ENCODE data around the gene VEGFD. TPM values are rescaled to one million over a fixed set of nuclear protein-coding genes. Genes with fewer than 3 reads are reported as not detected.
A peak's percentile ranks its signal among the peaks of the same experiment; 100 is the strongest.

VEGFD gene
- total RNA-seq, 1 experiment from 2014 or later: 0.36 TPM

GRCh38 chrX:15336023-15336413, 48.2 kb downstream of the VEGFD start:
- no peaks in the 10 kb centered on the region for H3K4me1 ChIP-seq
- no peak for TF ChIP-seq CTCF (IDR thresholded peaks at IDR 0.05; ENCODE audit: insufficient read depth in 1 of 2, low read depth in 1 of 2, low read length in 1 of 2, severe bottlenecking in 1 of 2, unreplicated experiment in 1 of 2)
- H3K36me3 Mint-ChIP-seq (ENCODE audit: insufficient read depth, unreplicated experiment): peaks cover 7% of the 10 kb centered on the region
- no peaks in the 10 kb centered on the region for H3K27me3 ChIP-seq (replicated peaks; ENCODE audit: control insufficient read depth, insufficient read depth, low read length)
- H3K36me3 ChIP-seq (ENCODE audit: control insufficient read depth, insufficient read depth, low read length): no peaks in the 10 kb centered on the region
- peak overlapping the region; percentile 90 for H3K4me3 Mint-ChIP-seq (ENCODE audit: unreplicated experiment)
- intact Hi-C loops (cut with micrococcal nuclease; ENCODE audit: unreplicated experiment): no loop called here
- CTCF ChIA-PET: no interaction called here
- H3K4me1 Mint-ChIP-seq (ENCODE audit: low read depth, unreplicated experiment): no peaks in the 10 kb centered on the region
- POLR2A ChIA-PET: no interaction called here
- H3K27ac Mint-ChIP-seq (ENCODE audit: unreplicated experiment): peak overlapping the region; percentile 92
- peak in 1 of 2 experiments; percentile 17 for DNase-seq
- peaks cover 9% of the 10 kb centered on the region for H3K27me3 Mint-ChIP-seq (ENCODE audit: insufficient read depth, unreplicated experiment)
- no TSS peak for BruUV-seq (replicated peaks)
- peak overlapping the region; percentile 37 for H3K4me3 ChIP-seq (ENCODE audit: low read depth, low read length)
- no peaks in the 10 kb centered on the region for H3K9me3 Mint-ChIP-seq (ENCODE audit: unreplicated experiment)
- no peaks in the 10 kb centered on the region for H3K9me3 ChIP-seq

GRCh38 chrX:15335135-15336022, 48.8 kb downstream of the VEGFD start, which contains the start of gene PIGA:
Gene PIGA, minus strand, starts transcription at chrX:15335523. Its CDS starts 3,593 bp downstream, at chrX:15331930.
- CTCF ChIA-PET: no interaction called here
- intact Hi-C loops (cut with micrococcal nuclease; ENCODE audit: unreplicated experiment): no loop called here

GRCh38 chrX:15334561-15334960, 49.7 kb downstream of the VEGFD start:
- Histone ChIP-seq H3K4me1 (no peaks in the 10 kb centered on the region), H3K36me3 (ENCODE audit: control insufficient read depth, insufficient read depth, low read length) (no peaks in the 10 kb centered on the region), H3K9me3 (no peaks in the 10 kb centered on the region), H3K27me3 (replicated peaks; ENCODE audit: control insufficient read depth, insufficient read depth, low read length) (no peaks in the 10 kb centered on the region), H3K4me3 (ENCODE audit: low read depth, low read length) (peak overlapping the region; percentile 62)
- no peak for TF ChIP-seq CTCF (IDR thresholded peaks at IDR 0.05; ENCODE audit: insufficient read depth in 1 of 2, low read depth in 1 of 2, low read length in 1 of 2, severe bottlenecking in 1 of 2, unreplicated experiment in 1 of 2)
- POLR2A ChIA-PET: no interaction called here
- Mint-ChIP-seq H3K9me3 (ENCODE audit: unreplicated experiment) (no peaks in the 10 kb centered on the region), H3K27ac (ENCODE audit: unreplicated experiment) (peak overlapping the region; percentile 92), H3K4me3 (ENCODE audit: unreplicated experiment) (peak overlapping the region; percentile 90), H3K36me3 (ENCODE audit: insufficient read depth, unreplicated experiment) (peaks cover 7% of the 10 kb centered on the region), H3K4me1 (ENCODE audit: low read depth, unreplicated experiment) (no peaks in the 10 kb centered on the region), H3K27me3 (ENCODE audit: insufficient read depth, unreplicated experiment) (peaks cover 6% of the 10 kb centered on the region)
- CTCF ChIA-PET: interaction anchor here (0.7 kb wide), 1 partner anchor 11 kb away, joined by 8 read pairs; no protein-coding TSS in a partner anchor
- intact Hi-C loops (cut with micrococcal nuclease; ENCODE audit: unreplicated experiment): no loop called here
- no TSS peak for BruUV-seq (replicated peaks)
- peak in 1 of 2 experiments; percentile 1 for DNase-seq

More at GRCh38 chrX:15335135-15336022, 48.8 kb downstream of the VEGFD start, which contains the start of gene PIGA:
- peaks cover 7% of the 10 kb centered on the region for H3K36me3 Mint-ChIP-seq (ENCODE audit: insufficient read depth, unreplicated experiment)
- H3K4me1 Mint-ChIP-seq (ENCODE audit: low read depth, unreplicated experiment): no peaks in the 10 kb centered on the region
- Histone ChIP-seq H3K4me1 (no peaks in the 10 kb centered on the region), H3K4me3 (ENCODE audit: low read depth, low read length) (peak within 1 kb of the TSS; percentile 62), H3K36me3 (ENCODE audit: control insufficient read depth, insufficient read depth, low read length) (no peaks in the 10 kb centered on the region), H3K27me3 (replicated peaks; ENCODE audit: control insufficient read depth, insufficient read depth, low read length) (no peaks in the 10 kb centered on the region), H3K9me3 (no peaks in the 10 kb centered on the region)
- peaks cover 6% of the 10 kb centered on the region for H3K27me3 Mint-ChIP-seq (ENCODE audit: insufficient read depth, unreplicated experiment)
- BruUV-seq (replicated peaks): no TSS peak
- H3K4me3 Mint-ChIP-seq (ENCODE audit: unreplicated experiment): peak within 1 kb of the TSS; percentile 90
- peak within 1 kb of the TSS; percentile 92 for H3K27ac Mint-ChIP-seq (ENCODE audit: unreplicated experiment)
- POLR2A ChIA-PET: no interaction called here
- peak; percentile 94 to 95 for DNase-seq
- no peak for TF ChIP-seq CTCF (IDR thresholded peaks at IDR 0.05; ENCODE audit: insufficient read depth in 1 of 2, low read depth in 1 of 2, low read length in 1 of 2, severe bottlenecking in 1 of 2, unreplicated experiment in 1 of 2)
- H3K9me3 Mint-ChIP-seq (ENCODE audit: unreplicated experiment): no peaks in the 10 kb centered on the region

All from Caco-2 (cell line).